Body of pancreas (tissue), 4 donors: ENCODE results near the gene NIPAL3.

ENCODE experiments used
- POLR2A ChIP-seq, 3 donors: fragments of 450-650 bp; IDR thresholded peaks; one replicate each; pipeline ENCODE4 v1.6.1; 2016; ENCODE audit warnings: antibody characterized with exemption in 3 of 3, mild to moderate bottlenecking in 2 of 3
- TF ChIP-seq, protein P1 (sequence below), 7 experiments: fragments of 450-650 bp in 4 of 7; fragments of 200-600 bp in 3 of 7; sonication (generic) in 3 of 7; IDR thresholded peaks; one replicate each; pipeline ENCODE4 v1.5.1; 2016 to 2019; ENCODE audit warnings: antibody characterized with exemption in 7 of 7

DNA sequence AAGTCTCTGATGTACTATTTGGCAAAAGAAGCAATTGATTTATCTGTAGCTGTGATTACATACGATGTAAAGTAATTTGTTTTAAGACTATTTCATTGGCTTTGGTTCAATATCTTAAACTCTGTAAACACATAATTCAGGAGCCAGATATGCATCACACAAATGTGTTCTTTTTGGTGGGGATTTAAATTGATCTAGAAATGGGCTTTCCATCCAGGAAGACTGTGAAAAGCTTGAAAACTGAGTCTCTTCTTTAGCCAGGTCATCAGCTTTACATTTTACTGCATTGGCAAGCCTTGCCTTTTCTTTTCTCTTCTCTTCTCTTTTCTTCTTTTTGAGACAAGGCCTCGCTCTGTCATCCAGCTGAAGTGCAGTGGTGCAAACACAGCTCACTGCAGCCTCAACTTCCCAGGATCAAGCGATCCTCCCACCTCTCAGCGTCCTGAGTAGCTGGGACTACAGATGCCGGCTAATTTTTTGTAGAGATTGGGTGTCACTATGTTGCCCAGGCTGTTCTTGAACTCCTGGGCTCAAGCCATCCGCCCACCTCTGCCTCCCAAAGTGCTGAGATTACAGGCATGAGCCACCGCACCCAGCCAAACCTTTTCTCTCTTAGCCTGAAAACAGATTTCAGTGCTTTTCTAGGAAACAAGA is 88.4 kb downstream of the NIPAL3 start:
- TF ChIP-seq, protein P1, sequence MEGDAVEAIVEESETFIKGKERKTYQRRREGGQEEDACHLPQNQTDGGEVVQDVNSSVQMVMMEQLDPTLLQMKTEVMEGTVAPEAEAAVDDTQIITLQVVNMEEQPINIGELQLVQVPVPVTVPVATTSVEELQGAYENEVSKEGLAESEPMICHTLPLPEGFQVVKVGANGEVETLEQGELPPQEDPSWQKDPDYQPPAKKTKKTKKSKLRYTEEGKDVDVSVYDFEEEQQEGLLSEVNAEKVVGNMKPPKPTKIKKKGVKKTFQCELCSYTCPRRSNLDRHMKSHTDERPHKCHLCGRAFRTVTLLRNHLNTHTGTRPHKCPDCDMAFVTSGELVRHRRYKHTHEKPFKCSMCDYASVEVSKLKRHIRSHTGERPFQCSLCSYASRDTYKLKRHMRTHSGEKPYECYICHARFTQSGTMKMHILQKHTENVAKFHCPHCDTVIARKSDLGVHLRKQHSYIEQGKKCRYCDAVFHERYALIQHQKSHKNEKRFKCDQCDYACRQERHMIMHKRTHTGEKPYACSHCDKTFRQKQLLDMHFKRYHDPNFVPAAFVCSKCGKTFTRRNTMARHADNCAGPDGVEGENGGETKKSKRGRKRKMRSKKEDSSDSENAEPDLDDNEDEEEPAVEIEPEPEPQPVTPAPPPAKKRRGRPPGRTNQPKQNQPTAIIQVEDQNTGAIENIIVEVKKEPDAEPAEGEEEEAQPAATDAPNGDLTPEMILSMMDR (IDR thresholded peaks at IDR 0.05): no peak
- no peak for TF ChIP-seq POLR2A (IDR thresholded peaks at IDR 0.05)
